OCI-LY1 (cell line): Measurements from ENCODE around the gene LIM2.

ENCODE experiments used
- H2AFZ ChIP-seq: fragments of 200-600 bp; sonication (generic), shearing (Covaris generic); 2 replicates; pipeline ENCODE4 v1.6.0; 2014; ENCODE audit warnings: antibody characterized with exemption, mild to moderate bottlenecking, low read length
- H3F3A ChIP-seq: fragments of 200-600 bp; sonication (generic), shearing (Covaris generic); 2 replicates; pipeline ENCODE4 v1.6.0; 2014; ENCODE audit warnings: mild to moderate bottlenecking, antibody characterized with exemption, low read length, moderate library complexity; ENCODE audit not compliant: insufficient read depth
- H3K27ac ChIP-seq: fragments of 200-600 bp; sonication (generic); 2 replicates; pipeline ENCODE4 v1.5.1; 2014; ENCODE audit warnings: low read length, mixed run types, mild to moderate bottlenecking, low read depth; ENCODE audit not compliant: poor library complexity, severe bottlenecking
- H3K27me3 ChIP-seq: fragments of 200-600 bp; sonication (generic); 2 replicates; pipeline ENCODE4 v1.6.0; 2014; ENCODE audit warnings: antibody characterized with exemption, mild to moderate bottlenecking, low read length, moderate library complexity; ENCODE audit not compliant: insufficient read depth
- H3K36me3 ChIP-seq: fragments of 200-600 bp; sonication (generic); 2 replicates; pipeline ENCODE4 v1.6.1; 2014; ENCODE audit warnings: mild to moderate bottlenecking, antibody characterized with exemption, low read length, moderate library complexity, mixed read lengths; ENCODE audit not compliant: insufficient read depth
- H3K4me1 ChIP-seq: fragments of 200-600 bp; sonication (generic); 2 replicates; pipeline ENCODE4 v1.5.1; 2014; ENCODE audit warnings: mild to moderate bottlenecking, low read length, moderate library complexity; ENCODE audit not compliant: insufficient read depth, severe bottlenecking
- H3K4me2 ChIP-seq: fragments of 200-600 bp; sonication (generic), shearing (Covaris generic); 2 replicates; pipeline ENCODE4 v1.6.1; 2014; ENCODE audit warnings: low read length
- H3K4me3 ChIP-seq: fragments of 200-600 bp; sonication (generic); 2 replicates; pipeline ENCODE4 v1.5.1; 2014; ENCODE audit warnings: low read length, low read depth, mild to moderate bottlenecking, mixed read lengths; ENCODE audit not compliant: poor library complexity, severe bottlenecking
- H3K79me2 ChIP-seq: fragments of 200-600 bp; shearing (Covaris generic); 2 replicates; pipeline ENCODE4 v1.6.1; 2016; ENCODE audit warnings: mixed run types, low read length, mixed read lengths; ENCODE audit not compliant: insufficient read depth
- H3K9ac ChIP-seq: fragments of 200-600 bp; sonication (generic), shearing (Covaris generic); 2 replicates; pipeline ENCODE4 v1.6.1; 2014; ENCODE audit warnings: mild to moderate bottlenecking, low read length, mixed read lengths
- H3K9me2 ChIP-seq: fragments of 200-600 bp; sonication (generic), shearing (Covaris generic); 2 replicates; pipeline ENCODE4 v1.6.1; 2014; ENCODE audit warnings: low read depth, mild to moderate bottlenecking, low read length, mixed read lengths
- H3K9me3 ChIP-seq: fragments of 200-600 bp; shearing (Covaris generic); 2 replicates; pipeline ENCODE4 v1.6.1; 2014; ENCODE audit warnings: low read length, mixed read lengths
- H4K20me1 ChIP-seq: fragments of 200-600 bp; sonication (generic), shearing (Covaris generic); 2 replicates; pipeline ENCODE4 v1.6.0; 2016; ENCODE audit warnings: mild to moderate bottlenecking, low read length; ENCODE audit not compliant: insufficient read depth
- EZH2 ChIP-seq: fragments of 200-600 bp; sonication (generic), shearing (Covaris generic); IDR thresholded peaks from 2 replicates; pipeline ENCODE4 v1.8.0; 2017; ENCODE audit warnings: borderline replicate concordance, mixed run types, mild to moderate bottlenecking, antibody characterized with exemption, low read length, moderate library complexity, mixed read lengths
- TF ChIP-seq, protein P1 (sequence below): fragments of 200-600 bp; sonication (generic), shearing (Covaris generic); IDR thresholded peaks from 2 replicates; pipeline ENCODE4 v1.5.1; 2017; ENCODE audit warnings: mild to moderate bottlenecking, antibody characterized with exemption, low read length, moderate library complexity, mixed read lengths

The LIM2 gene

DNA sequence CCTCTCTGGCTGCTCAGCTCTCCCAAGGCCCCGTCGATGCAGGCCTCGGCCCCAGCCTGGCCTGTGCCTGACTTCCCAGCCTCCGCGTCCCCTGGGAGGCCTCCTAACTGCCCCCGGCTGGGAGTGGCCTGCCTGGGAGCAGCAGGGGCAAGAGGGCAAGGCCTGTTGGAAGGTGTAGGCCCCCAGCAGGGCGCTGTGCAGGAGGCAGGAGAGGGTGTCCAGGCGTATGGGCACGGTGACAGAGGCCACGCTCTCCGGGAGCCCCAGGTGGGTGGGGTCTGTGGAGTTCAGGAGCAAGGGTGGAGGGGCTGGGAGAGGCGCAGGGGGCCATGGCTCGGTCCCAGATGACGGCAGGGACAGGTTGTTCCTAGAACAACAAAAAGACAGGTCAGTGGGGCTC is 1.4 kb upstream of the LIM2 start:
- H2AFZ ChIP-seq: no peak overlapping the region

DNA sequence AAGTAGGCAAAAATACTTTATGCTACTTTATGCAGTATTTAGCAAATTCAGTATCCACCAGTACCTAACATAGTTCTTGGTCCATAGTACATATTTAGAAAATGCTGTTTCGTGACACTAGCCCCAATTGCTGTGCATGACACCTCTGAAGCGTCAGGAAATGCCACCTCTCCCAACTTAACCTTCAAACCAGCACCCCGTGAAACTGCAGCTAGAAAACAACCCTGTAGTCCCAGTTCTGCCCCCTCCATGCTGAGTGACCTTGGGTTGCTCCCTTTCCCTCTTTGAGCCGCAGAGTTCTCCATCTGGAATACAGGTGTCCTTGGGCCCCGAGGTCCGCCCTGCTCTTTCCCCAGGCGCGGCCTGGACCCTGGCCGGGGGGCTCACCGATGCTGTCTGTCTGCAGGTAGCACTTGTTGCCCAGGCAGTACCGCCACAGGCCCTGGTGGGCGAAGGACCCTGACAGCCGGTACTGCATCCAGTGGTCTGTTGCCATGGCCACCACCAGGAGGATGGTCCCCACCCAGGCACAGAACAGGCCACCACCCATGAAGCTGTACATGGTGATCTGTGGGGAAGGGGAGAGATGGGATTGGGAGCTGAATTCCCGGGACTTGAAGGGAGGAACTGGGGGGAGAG is 773 bp downstream of the LIM2 start:
- Histone ChIP-seq H3K27ac (no peak overlapping the region), H3K4me2 (no peak overlapping the region), H3K9me2 (no peaks in the 10 kb centered on the region), H2AFZ (no peak overlapping the region), H4K20me1 (no peaks in the 10 kb centered on the region), H3K36me3 (no peaks in the 10 kb centered on the region), H3K9ac (no peak overlapping the region), H3F3A (no peaks in the 10 kb centered on the region), H3K27me3 (peaks cover 6% of the 10 kb centered on the region; the same call in 1 of the 2 replicates), H3K9me3 (no peaks in the 10 kb centered on the region), H3K79me2 (no peaks in the 10 kb centered on the region), H3K4me1 (peaks cover 20% of the 10 kb centered on the region), H3K4me3 (no peak overlapping the region)
- TF ChIP-seq, protein P1, sequence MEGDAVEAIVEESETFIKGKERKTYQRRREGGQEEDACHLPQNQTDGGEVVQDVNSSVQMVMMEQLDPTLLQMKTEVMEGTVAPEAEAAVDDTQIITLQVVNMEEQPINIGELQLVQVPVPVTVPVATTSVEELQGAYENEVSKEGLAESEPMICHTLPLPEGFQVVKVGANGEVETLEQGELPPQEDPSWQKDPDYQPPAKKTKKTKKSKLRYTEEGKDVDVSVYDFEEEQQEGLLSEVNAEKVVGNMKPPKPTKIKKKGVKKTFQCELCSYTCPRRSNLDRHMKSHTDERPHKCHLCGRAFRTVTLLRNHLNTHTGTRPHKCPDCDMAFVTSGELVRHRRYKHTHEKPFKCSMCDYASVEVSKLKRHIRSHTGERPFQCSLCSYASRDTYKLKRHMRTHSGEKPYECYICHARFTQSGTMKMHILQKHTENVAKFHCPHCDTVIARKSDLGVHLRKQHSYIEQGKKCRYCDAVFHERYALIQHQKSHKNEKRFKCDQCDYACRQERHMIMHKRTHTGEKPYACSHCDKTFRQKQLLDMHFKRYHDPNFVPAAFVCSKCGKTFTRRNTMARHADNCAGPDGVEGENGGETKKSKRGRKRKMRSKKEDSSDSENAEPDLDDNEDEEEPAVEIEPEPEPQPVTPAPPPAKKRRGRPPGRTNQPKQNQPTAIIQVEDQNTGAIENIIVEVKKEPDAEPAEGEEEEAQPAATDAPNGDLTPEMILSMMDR: no peak
- no peak for TF ChIP-seq EZH2

More for the DNA sequence above, 1.4 kb upstream of the LIM2 start:
- H3K4me2 ChIP-seq: no peak overlapping the region
- TF ChIP-seq EZH2: no peak
- TF ChIP-seq, protein P1: no peak
- no peak overlapping the region for H3K4me3 ChIP-seq
- no peak overlapping the region for H3K9ac ChIP-seq
- no peaks in the 10 kb centered on the region for H3K36me3 ChIP-seq
- H3F3A ChIP-seq: no peaks in the 10 kb centered on the region
- no peaks in the 10 kb centered on the region for H3K9me3 ChIP-seq
- H4K20me1 ChIP-seq: no peaks in the 10 kb centered on the region
- no peaks in the 10 kb centered on the region for H3K27me3 ChIP-seq
- no peak overlapping the region for H3K27ac ChIP-seq
- H3K9me2 ChIP-seq: no peaks in the 10 kb centered on the region
- no peaks in the 10 kb centered on the region for H3K79me2 ChIP-seq
- peaks cover 26% of the 10 kb centered on the region for H3K4me1 ChIP-seq

DNA sequence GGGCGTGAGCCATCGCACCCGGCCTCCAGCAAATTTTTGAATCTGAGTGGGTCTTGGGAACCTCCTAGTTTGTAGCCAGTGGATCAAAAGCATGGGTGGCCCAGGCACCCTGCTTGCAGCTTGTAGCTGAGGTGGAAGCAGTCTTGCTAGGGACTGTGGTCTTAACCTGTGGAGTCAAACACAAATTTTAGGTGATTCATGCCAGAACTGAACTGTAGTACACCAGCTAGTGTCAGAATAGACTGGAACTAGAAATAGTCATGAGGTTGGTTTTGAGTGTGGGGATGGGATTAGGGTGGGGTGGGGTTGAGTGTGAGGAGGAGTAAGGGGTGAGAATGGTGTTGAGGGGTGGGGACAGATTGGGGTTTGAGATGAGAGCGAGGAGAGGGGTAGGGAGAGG is 5.8 kb downstream of the LIM2 start:
- TF ChIP-seq, protein P1: no peak
- TF ChIP-seq EZH2: no peak
- no peaks in the 10 kb centered on the region; the same call in 1 of the 2 replicates for H3K36me3 ChIP-seq
- no peak overlapping the region for H3K4me2 ChIP-seq
- no peak overlapping the region for H3K9ac ChIP-seq
- H3F3A ChIP-seq: no peaks in the 10 kb centered on the region
- peaks cover 12% of the 10 kb centered on the region; the same call in 1 of the 2 replicates for H3K27me3 ChIP-seq
- no peaks in the 10 kb centered on the region for H3K9me3 ChIP-seq
- no peaks in the 10 kb centered on the region for H3K79me2 ChIP-seq
- H4K20me1 ChIP-seq: no peaks in the 10 kb centered on the region
- H3K4me3 ChIP-seq: no peak overlapping the region
- H3K4me1 ChIP-seq: no peaks in the 10 kb centered on the region
- H3K27ac ChIP-seq: no peak overlapping the region
- no peak overlapping the region for H2AFZ ChIP-seq
- no peaks in the 10 kb centered on the region for H3K9me2 ChIP-seq
